Right atrium auricular region (tissue), 2 donors: ENCODE measurements around the gene SLITRK1. TPM values are rescaled to one million over a fixed set of nuclear protein-coding genes. Genes with fewer than 3 reads are reported as not detected.

Source experiments
- DNase-seq: peaks from one replicate; pipeline ENCODE4 v3.0.0-alpha.2; 2019; ENCODE audit warnings: low spot score
- H3K27ac ChIP-seq, 2 donors: fragments of 200-600 bp; sonication (generic); 1 replicate in 1 of 2; 2 replicates in 1 of 2; pipeline ENCODE4 v1.5.1; 2016 to 2019
- H3K27me3 ChIP-seq, 2 donors: fragments of 200-600 bp; sonication (generic); one replicate each; pipeline versions ENCODE4 v1.5.1 to v1.6.0; 2017 to 2019
- H3K36me3 ChIP-seq: fragments of 200-600 bp; sonication (generic); one replicate; pipeline ENCODE4 v1.5.1; 2016
- H3K4me1 ChIP-seq, 2 donors: fragments of 200-600 bp; sonication (generic); one replicate each; pipeline versions ENCODE4 v1.5.1 to v1.6.0; 2017 to 2019
- H3K4me3 ChIP-seq, 2 donors: fragments of 200-600 bp; sonication (generic); 1 replicate in 1 of 2; 2 replicates in 1 of 2; pipeline ENCODE4 v1.5.1; 2017 to 2019; ENCODE audit warnings: mild to moderate bottlenecking in 1 of 2, moderate library complexity in 1 of 2
- H3K9me3 ChIP-seq, 2 donors: fragments of 200-600 bp; sonication (generic); one replicate each; pipeline ENCODE4 v1.5.1; 2019
- CTCF ChIP-seq, 2 donors: fragments of 200-600 bp; sonication (generic); IDR thresholded peaks; one replicate each; pipeline ENCODE4 v1.5.1; 2019; ENCODE audit warnings: antibody characterized with exemption in 2 of 2
- total RNA-seq, 2 donors: library from RNA; depleted of rRNA; stranded (reverse); fragments of >200 nt; gene quantifications; one replicate each; pipeline ENCODE4 v1.1.0, GENCODE V29; 2016

SLITRK1 gene
- total RNA-seq, result not detected

- H3K4me1 ChIP-seq, result no peaks in the 10 kb centered on the region
- no peak for DNase-seq
- H3K27ac ChIP-seq, result no peak within 1 kb of the TSS
- no peak within 1 kb of the TSS for H3K4me3 ChIP-seq
- no peaks in the 10 kb centered on the region for H3K9me3 ChIP-seq
- no peaks in the 10 kb centered on the region for H3K27me3 ChIP-seq
- H3K36me3 ChIP-seq, result no peaks in the 10 kb centered on the region
- TF ChIP-seq CTCF (IDR thresholded peaks at IDR 0.05), result no peak
Observed at GRCh38 chr13:83881917-83882605, at the start of gene SLITRK1. Gene SLITRK1 (minus strand): TSS chr13:83882474. CDS start chr13:83881507, 967 bp downstream.

- Histone ChIP-seq H3K9me3 (no peaks in the 10 kb centered on the region), H3K4me3 (no peak overlapping the region), H3K36me3 (no peaks in the 10 kb centered on the region), H3K27me3 (no peaks in the 10 kb centered on the region), H3K4me1 (no peaks in the 10 kb centered on the region), H3K27ac (no peak overlapping the region)
- TF ChIP-seq CTCF (IDR thresholded peaks at IDR 0.05), result no peak
- DNase-seq, result no peak
Observed at GRCh38 chr13:83929157-83929556, 46.9 kb upstream of the SLITRK1 start.

GRCh38 chr13:83919775-83920174 is 37.5 kb upstream of the SLITRK1 start:
- H3K27me3 ChIP-seq, result no peaks in the 10 kb centered on the region
- H3K27ac ChIP-seq, result no peak overlapping the region
- no peak overlapping the region for H3K4me3 ChIP-seq
- no peaks in the 10 kb centered on the region for H3K36me3 ChIP-seq
- no peak for TF ChIP-seq CTCF (IDR thresholded peaks at IDR 0.05)
- H3K4me1 ChIP-seq, result no peaks in the 10 kb centered on the region
- DNase-seq, result no peak
- no peaks in the 10 kb centered on the region for H3K9me3 ChIP-seq

GRCh38 chr13:83914368-83914767 is 32.1 kb upstream of the SLITRK1 start:
- Histone ChIP-seq H3K27me3 (no peaks in the 10 kb centered on the region), H3K9me3 (no peaks in the 10 kb centered on the region), H3K4me1 (no peaks in the 10 kb centered on the region), H3K36me3 (no peaks in the 10 kb centered on the region), H3K27ac (no peak overlapping the region), H3K4me3 (no peak overlapping the region)
- DNase-seq, result no peak
- TF ChIP-seq CTCF (IDR thresholded peaks at IDR 0.05), result no peak

- H3K4me1 ChIP-seq, result no peaks in the 10 kb centered on the region
- no peak overlapping the region for H3K27ac ChIP-seq
- H3K4me3 ChIP-seq, result no peak overlapping the region
- no peaks in the 10 kb centered on the region for H3K36me3 ChIP-seq
- H3K27me3 ChIP-seq, result no peaks in the 10 kb centered on the region
- TF ChIP-seq CTCF (IDR thresholded peaks at IDR 0.05), result no peak
- H3K9me3 ChIP-seq, result no peaks in the 10 kb centered on the region
- DNase-seq, result no peak
Observed at GRCh38 chr13:83907196-83907989, 25.1 kb upstream of the SLITRK1 start.
